ENCODE measurements around the gene ASGR2.

- no peak for TF ChIP-seq FOXM1 (IDR thresholded peaks at IDR 0.05; ENCODE audit: borderline replicate concordance)
- TF ChIP-seq FOXK2 (IDR thresholded peaks at IDR 0.05) = no peak
- TF ChIP-seq SP1 (IDR thresholded peaks at IDR 0.05) = no peak
- TF ChIP-seq SUZ12 (IDR thresholded peaks at IDR 0.05) = no peak
Observed at GRCh38 chr17:7129311-7129710, 14.7 kb upstream of the ASGR2 start.
